Measurements from ENCODE around the gene THAP4. TPM values are rescaled to one million over a fixed set of nuclear protein-coding genes. Genes with fewer than 3 reads are reported as not detected.

Gene THAP4, protein sequence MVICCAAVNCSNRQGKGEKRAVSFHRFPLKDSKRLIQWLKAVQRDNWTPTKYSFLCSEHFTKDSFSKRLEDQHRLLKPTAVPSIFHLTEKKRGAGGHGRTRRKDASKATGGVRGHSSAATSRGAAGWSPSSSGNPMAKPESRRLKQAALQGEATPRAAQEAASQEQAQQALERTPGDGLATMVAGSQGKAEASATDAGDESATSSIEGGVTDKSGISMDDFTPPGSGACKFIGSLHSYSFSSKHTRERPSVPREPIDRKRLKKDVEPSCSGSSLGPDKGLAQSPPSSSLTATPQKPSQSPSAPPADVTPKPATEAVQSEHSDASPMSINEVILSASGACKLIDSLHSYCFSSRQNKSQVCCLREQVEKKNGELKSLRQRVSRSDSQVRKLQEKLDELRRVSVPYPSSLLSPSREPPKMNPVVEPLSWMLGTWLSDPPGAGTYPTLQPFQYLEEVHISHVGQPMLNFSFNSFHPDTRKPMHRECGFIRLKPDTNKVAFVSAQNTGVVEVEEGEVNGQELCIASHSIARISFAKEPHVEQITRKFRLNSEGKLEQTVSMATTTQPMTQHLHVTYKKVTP
- polyA plus RNA-seq (2013, experiment 1 of 2; ENCODE audit: insufficient read length) = 60.2 TPM
- polyA plus RNA-seq (2013, experiment 2 of 2; ENCODE audit: insufficient read length) = 43.1 TPM

GRCh38 chr2:241637018-241637794, at the start of gene THAP4, which contains the start of gene ATG4B:
Gene THAP4, minus strand, starts transcription at chr2:241637158. Its CDS starts 141 bp downstream, at chr2:241637017.
Gene ATG4B, plus strand, starts transcription at chr2:241637693. Its CDS starts 22 bp downstream, at chr2:241637715.
- DNase-seq = peak; percentile 82

GRCh38 chr2:241686324-241686649, 49.3 kb upstream of the THAP4 start:
- DNase-seq = no peak

DNA sequence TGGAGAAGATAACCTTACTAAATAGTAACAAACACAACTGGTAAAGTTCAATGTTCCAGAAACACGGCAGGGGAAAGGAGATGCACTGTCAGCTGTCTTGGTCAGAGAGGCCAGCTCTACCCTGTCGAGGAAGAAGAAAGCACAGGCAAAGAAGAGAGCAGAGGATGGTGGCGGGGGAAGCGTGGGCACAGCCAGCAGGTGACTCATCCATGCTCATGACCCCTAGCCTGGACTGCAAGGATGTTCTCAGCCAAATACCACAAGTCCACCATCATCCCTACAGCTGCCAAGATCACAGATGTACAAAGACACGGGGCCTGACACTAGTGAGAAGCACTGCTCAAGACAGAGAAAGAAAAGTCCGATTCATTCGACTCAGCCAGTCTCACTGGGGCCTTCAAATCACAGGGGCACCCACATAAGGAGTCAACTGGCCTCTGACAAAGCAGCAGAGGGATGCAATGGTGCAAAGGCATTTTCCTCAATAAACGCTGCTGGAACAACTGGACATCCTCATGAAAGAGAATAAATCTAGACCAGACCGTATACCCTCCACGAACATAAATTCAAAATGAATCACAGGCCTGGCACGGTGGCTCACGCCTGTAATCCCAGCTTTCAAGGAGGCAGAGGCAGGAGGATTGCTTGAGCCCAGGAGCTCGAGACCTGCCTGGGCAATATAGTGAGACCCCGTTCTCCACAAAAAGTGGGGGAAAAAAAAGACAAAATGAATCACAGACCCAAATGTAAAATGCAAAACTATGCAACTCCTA, 44.1 kb upstream of the THAP4 start:
- peak; percentile 85 for DNase-seq

- no peak for DNase-seq
Measured at GRCh38 chr2:241680044-241680443, 43.1 kb upstream of the THAP4 start.

GRCh38 chr2:241678784-241679540, 42.0 kb upstream of the THAP4 start:
- no peak for DNase-seq

- no peak for DNase-seq
Measured at GRCh38 chr2:241678307-241678706, 41.3 kb upstream of the THAP4 start.

- no peak for DNase-seq
Measured at GRCh38 chr2:241677392-241677791, 40.4 kb upstream of the THAP4 start.

DNA sequence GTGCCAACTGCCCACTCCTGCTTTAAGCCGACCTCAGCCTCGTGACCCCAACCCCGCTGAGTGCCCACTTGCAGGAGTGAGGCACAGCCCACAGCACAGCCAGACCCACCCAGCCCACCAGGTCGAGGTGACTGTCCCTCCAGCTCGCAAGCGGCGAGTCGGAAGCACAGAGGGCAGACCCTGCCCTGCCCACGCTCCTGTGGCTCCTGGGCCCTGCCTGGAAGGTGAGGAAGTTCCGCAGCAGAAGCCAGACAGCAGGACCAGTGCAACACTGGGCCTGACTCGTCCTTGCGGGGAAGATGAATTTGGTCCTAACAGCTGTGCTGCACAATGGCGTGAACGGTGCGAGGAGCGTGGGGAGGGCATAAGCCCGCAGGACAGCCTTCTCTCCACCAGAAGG, 39.7 kb upstream of the THAP4 start:
- no peak for DNase-seq

GRCh38 chr2:241675885-241676284, 38.9 kb upstream of the THAP4 start:
- no peak for DNase-seq

GRCh38 chr2:241673797-241674725, 37.1 kb upstream of the THAP4 start:
- no peak for DNase-seq

GRCh38 chr2:241673189-241673663, 36.3 kb upstream of the THAP4 start:
- no peak for DNase-seq

- DNase-seq = no peak
Measured at GRCh38 chr2:241672243-241673188, 35.6 kb upstream of the THAP4 start.

DNA sequence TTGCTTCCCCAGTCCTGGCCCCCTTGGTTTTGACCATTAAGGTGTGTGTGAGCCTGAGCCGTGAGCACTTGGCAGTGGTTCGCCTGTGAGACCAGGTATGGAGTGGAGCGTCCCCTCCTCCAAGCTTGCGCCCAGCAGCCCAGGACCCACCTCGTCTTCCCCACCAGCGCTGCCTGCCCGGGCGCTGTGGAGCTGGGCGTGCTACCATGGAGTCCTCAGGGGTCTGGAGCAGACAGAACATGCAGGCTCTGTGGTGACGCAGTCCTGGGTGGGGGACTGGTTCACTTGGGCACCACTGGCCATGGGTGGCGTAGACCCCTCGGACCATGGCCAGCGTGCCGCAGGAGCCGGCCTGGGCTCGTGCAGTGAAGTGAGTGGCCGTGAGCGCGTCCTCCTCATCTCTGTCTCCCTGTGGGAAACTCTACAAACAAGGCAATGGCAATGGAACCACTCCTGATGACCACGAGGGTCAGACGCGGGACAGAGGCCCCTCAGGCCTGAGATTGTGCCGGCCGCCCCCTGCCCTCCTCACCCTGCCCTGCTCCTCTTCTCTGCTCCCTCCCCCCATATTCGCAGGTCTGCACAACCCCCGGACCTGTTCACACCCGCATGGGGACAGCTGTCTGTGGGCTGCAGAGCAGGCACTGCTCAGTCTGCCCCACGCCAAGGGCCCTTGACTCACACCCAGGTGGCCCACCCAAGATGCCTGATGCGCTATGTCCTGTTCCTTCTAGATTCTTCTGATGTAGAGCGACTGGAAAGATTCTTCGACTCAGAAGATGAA, 34.7 kb upstream of the THAP4 start:
- DNase-seq = no peak

- DNase-seq = no peak
Measured at GRCh38 chr2:241670333-241671110, 33.6 kb upstream of the THAP4 start.

- no peak for DNase-seq
Measured at GRCh38 chr2:241668839-241669238, 31.9 kb upstream of the THAP4 start.

DNA sequence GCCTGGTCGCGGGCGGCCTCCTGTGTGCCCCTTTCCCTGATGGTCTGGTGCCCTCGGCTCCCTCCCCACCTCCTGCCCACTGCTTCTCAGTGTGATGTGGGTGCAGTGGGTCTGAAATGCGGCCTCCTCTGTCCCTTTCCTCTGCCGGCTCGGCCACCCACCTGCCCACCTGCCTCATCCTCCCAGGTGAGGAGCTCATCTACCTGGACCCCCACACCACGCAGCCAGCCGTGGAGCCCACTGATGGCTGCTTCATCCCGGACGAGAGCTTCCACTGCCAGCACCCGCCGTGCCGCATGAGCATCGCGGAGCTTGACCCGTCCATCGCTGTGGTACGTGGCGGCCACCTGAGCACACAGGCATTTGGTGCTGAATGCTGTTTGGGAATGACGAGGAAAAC, 31.4 kb upstream of the THAP4 start:
- DNase-seq = no peak

DNA sequence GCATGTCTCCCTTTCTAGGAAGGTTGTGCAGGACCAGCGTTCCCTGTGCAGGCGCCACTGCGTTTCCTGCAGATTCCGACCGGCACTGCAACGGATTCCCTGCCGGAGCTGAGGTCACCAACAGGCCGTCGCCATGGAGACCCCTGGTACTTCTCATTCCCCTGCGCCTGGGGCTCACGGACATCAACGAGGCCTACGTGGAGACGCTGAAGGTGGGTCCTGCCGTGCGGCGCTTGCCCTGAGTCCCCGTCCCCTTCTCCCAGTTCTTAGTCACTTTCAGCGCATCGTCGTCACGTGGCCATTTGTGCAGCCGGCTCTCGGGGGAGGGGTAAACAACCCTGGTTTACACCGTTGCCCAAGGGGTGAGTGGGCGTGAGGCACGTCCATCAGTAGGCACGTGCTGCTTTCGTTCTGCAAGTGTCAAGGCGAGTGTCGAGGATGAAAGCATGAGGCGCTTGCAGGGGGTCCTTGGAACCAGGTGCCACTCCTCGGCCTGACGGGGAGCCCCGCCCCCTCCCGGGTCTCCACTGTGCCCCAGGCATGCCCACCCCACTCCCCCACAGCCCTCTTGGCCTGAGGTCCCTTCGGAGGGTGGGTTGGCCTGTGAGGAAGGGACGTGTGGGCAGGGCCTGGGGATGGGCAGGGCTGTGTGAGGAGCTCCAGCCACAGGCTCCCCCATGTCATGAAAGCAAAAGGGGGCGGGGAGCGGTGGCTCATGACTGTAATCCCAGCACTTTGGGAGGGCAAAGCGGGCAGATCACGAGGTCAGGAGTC, 29.9 kb upstream of the THAP4 start:
- no peak for DNase-seq

All from fibroblast of skin of back (primary cell).